ENCODE measurements around the gene TTYH1.

TTYH1 gene

DNA sequence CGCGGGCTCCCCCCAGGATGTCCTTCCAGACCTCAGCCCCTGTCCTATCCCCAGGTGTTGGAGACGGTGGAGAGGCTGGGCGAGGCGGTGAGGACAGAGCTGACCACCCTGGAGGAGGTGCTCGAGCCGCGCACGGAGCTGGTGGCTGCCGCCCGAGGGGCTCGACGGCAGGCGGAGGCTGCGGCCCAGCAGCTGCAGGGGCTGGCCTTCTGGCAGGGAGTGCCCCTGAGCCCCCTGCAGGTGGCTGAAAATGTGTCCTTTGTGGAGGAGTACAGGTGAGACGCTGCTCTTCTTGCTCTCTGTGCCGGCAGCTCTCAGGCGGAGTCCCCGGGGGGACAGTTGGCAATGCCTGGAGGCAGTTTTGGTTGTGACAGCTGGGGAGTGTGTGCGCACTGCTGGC is 6.9 kb downstream of the TTYH1 start:
- DNase-seq (ENCODE audit: low read depth, low spot score), result peak; percentile 74

DNA sequence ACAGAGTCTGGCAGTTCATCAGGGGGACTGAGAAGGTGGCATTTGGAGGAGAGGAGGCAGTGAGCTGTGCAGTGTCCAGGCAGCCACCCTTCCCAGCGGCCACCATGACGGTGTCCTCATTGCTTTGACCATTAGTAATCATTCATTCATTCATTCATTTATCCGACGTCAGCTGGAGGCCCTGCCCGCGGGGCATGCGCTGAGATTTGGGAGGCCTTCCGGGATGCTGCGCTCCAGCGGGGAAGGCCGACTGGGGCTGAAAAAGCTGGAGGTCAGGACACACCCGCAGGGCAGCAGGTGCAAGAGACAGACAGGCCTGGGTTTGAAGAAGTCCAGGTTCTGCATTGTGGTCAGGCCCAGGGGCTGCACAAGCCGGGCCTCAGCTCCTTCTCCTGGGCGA is 8.9 kb downstream of the TTYH1 start:
- DNase-seq (ENCODE audit: low read depth, low spot score), result peak; percentile 16

DNA sequence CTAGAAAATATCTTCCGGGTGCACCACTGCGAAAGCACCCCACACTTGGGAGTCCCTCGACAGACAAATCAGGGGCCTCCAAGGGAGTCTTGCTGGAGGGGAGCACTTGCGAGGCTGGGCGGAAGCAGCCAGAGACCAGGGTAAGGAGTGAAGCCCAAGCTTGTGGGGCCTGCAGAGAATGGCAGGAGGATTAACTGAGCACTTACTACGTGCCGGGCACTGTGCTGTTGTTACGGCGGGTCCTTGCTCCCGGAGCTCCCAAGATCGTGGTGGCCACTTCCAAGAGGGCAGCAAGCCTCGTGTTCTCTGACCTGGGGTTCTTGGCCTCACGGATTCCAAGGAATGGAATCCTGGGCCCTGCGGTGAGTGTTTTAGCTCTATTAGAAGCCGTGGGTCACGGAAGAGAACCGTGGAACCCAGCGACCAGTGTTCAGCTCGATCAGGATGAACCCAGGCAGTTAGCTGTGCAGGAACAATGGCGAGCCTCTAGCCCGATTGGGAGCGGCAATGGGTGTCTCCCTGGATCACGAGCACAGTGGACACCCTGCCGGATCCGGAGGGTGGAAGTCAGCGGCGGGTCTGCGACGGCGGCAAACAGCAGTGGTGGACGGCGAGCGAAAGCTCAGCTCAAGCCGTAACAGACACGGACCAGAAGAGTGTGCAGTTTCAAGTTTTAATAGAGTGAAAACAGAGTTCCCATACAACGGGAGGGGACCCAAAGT is 9.6 kb downstream of the TTYH1 start:
- DNase-seq (ENCODE audit: low read depth, low spot score), result no peak

DNA sequence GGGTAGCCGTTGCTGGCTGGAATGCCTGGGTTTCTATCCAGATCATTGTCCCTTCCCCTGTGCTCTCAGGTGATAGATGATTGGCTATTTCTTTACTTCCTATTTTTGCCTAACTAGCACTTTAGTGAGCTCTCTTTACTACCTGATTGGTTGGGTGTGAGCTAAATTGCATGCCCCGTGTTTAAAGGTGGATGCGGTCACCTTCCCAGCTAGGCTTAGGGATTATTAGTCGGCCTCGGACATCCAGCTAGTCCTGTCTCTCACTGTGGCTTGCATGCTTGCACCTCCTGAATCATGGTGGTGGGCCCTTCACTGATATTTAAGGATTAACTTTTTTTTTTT is 10.1 kb downstream of the TTYH1 start:
- no peak for DNase-seq (ENCODE audit: low read depth, low spot score)

DNA sequence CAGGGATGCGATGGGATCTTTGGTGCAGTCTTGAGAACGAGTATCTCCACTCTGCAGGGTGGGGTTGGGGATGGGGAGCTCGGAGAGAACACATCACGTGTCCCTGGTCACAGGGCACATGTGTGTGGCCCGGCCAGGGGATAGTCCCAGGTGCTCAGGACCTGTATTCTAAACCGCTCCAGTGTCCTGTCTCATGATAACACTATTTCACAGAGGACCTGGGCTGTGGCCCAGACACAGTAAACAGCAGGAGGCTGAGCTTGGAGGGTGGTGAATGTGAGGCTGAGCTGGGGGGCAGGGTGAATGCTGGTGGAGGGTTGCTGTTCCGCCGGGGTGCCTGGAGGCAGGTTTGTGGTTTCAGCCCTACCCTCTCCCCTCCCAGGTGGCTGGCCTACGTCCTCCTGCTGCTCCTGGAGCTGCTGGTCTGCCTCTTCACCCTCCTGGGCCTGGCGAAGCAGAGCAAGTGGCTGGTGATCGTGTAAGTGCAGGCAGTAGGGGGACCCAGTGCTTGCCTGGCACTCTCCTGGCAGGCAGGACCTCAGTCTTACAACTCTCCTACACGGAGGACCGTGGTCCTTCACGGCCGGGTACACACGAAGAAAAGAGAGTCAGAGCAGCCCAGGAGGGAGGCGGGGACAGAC is 11.1 kb downstream of the TTYH1 start:
- peak; percentile 81 for DNase-seq (ENCODE audit: low read depth, low spot score)

DNA sequence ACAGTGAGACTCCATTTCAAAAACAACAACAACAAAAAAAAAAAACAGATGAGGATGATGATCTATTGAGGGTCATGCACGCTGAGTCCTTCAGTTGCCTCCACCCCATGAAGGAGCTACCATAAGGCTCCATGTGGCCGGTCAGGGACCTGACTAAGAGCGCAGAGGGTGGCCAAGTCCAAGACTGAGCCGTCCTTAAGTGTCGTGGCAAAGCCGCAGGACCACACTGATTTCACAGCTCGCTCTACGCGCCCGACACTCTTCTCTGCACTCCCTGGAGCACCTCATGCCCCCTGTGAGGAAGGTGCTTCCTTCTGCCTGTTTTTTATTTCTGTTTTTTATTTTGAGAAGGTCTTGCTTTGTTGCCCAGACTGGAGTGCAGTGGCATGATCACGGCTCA is 12.3 kb downstream of the TTYH1 start:
- no peak for DNase-seq (ENCODE audit: low read depth, low spot score)

DNA sequence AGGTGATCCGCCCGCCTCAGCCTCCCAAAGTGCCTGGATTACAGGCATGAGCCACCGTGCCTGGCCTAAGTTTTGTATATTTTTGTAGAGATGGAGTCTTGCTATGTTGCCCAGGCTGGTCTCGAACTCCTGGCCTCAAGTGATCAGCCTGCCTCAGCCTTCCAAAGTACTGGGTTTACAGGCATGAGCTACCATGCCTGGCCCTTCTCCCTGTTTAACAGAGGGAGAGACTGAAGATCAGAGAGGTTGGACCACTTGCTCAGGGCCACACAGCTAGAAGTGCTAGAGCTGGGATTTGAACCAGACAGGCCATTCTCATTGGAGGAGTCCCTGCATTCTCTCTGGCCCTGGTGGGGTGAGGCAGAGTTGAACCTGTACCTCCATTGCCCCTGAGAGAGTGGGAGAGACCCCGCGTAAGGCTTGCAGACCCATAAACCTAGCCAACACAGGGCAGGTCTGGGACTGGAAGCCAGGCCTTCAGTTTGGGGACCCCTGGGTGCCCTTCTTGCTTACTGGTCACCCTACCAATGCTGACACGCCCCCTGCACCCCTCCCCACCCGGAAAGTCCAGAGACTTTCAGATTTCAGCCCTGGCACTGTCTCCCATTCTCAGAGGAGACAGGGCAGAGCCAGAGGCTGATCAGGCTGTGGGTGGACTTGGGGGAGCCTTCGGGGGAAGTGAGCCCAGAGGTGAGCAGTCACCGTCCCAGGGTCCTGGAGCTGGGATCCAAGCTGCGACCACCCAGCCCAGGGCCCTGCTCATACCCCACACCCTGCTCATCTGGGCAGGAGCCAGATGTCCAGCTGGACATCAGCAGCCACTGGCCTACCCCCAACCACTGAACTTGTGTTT is 13.3 kb downstream of the TTYH1 start:
- DNase-seq (ENCODE audit: low read depth, low spot score), result no peak

DNA sequence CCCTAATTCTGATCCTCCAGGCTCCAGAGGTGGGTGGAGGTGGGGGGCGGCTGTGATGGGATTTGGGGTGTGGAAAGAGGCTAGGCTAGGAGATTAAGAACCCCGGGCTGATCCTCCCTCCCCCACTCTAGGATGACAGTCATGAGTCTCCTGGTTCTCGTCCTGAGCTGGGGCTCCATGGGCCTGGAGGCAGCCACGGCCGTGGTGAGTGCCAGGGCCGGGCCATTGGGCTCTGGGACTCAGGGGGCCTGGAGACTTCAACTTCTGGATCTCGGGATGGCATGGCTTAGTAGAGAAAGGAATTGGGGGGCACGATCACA is 13.9 kb downstream of the TTYH1 start:
- no peak for DNase-seq (ENCODE audit: low read depth, low spot score)

DNA sequence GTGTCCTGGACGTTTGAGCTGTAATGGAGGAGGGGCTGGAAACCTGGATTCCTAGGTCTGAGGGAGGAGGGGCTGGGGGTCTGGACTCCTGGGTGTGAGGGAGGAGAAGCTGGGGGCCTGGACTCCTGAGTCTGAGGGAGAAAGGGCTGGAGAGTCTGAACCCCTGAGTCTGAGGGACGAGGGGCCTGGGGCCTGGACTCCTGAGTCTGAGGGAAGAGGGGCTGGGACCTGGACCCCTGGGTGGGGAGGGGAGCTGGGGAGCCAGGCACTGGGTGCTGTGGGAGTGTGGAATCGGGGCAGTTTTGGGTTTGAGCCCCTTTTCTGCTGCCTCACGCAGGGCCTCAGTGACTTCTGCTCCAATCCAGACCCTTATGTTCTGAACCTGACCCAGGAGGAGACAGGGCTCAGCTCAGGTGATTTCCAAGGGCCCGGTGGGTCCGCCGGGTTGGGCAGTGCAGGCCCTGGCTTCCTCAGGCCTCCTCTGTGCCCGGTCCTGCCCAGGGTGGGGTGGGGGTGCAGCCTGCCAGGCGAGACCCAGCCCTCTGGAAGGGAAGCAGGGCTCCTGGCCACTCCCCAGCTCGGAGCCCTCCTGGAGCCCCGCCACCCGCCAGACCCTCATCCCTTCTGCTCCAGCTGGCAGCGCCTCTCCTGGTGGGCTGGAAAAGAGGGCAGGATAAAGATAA is 14.4 kb downstream of the TTYH1 start:
- DNase-seq (ENCODE audit: low read depth, low spot score), result no peak

DNA sequence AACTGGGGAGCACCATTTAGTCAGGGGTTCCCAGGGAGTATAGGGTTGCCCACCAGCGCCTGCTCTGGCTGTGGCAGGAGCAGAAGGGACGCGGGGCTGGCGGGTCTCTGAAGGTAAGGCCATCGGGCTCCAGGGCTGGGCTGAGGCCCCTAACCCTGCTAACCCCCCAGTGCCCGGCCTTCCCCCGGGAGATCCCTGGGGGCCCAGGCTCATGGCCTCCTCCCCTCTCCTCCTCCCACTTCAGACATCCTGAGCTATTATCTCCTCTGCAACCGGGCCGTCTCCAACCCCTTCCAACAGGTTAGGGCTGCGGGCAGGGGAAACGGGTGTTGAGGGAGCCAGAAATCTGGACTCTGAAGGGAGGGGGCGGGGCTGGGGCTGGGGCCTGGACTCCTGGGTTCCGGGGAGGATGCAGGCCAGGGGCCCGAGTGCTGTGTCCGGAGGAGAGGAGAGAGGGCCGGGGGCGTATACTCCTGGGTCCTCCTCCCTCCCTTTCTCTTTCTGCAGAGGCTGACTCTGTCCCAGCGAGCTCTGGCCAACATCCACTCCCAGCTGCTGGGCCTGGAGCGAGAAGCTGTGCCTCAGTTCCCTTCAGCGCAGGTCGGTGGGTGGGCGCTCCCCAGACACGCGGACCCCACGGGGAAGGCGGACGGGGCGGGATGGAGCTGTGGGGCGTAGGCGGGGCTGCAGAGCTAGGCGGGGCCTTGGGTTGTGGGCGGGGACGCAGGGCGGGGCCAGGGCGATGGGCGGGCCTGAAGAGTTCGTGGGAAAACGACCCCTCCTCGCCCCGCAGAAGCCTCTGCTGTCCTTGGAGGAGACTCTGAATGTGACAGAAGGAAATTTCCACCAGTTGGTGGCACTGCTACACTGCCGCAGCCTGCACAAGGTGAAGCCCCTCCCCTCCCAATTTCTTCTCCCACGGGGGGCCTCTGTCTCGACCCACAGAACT is 15.3 kb downstream of the TTYH1 start:
- peak; percentile 80 for DNase-seq (ENCODE audit: low read depth, low spot score)

DNA sequence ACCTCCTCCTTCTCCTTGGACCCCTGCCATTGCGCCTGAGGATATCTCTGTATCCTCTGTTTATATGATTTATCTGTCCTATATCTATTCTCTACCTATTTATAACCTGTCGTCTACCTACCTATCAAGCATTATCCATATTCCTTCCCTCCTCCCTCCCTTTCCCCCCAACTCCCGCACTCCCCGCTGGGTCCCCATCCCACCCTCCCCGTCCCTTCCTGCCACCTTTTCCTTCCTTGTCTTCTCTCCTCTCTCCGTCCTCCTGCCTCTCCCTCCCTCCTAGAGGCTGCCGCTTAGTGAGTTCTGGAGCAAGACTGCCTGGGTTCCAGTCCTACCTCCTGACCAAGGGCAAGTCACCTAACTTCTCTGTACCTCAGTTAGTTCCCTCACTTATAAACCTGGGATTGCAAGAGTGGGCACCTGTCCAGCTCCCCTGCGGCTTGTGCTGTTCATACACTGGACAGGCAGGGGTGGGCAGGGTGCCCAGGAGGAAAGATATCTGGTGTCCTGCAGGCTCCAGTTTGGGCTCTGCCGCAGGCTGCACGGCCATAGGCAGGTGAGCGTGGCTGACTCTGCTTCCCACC is 16.1 kb downstream of the TTYH1 start:
- DNase-seq (ENCODE audit: low read depth, low spot score), result no peak

DNA sequence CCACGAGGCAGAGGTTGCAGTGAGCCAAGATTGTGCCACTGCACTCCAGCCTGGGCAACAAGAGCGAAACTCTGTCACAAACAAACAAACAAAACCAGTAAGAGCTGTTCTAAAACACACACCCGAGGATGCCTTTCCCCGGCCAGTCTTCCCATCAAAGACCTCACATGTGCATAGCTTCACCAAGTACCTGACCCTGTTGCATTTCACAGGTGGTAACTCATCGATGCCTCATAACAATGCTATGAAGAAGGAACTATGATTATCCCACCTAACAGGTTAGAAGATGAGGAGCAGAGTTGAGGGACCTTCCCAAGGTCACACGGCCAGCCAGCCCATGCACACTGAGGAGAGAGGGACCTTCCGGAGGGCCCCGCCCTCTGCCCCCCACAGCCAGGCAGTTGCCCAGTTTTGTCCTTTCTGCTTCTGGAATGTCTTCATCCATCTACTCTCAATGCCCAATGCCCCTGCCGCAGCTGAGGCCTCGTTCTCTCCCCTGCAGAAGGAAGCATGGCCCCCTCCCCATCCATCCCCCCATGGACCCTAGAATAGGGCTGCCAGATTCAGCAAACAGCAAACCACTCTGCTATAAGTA is 17.0 kb downstream of the TTYH1 start:
- no peak for DNase-seq (ENCODE audit: low read depth, low spot score)

DNA sequence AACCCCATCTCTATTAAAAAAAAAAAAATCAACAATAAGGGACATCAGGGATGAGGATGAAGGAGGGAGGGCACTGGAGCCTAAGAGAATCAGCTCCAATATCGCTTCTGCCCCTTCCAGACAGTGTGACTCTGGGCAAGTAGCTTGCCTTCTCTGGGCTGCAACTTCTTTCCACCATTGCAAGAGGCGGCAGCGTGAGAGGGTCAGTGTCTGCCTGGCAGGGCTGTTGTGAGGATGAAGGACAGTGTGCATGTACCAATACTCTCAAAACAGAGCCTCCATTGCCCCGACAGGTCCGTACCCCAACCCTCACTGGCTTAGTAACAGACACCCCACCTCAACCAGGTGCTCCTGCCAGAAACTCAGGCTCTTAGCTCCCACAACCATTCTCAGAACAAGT is 18.4 kb downstream of the TTYH1 start:
- DNase-seq (ENCODE audit: low read depth, low spot score), result no peak

DNA sequence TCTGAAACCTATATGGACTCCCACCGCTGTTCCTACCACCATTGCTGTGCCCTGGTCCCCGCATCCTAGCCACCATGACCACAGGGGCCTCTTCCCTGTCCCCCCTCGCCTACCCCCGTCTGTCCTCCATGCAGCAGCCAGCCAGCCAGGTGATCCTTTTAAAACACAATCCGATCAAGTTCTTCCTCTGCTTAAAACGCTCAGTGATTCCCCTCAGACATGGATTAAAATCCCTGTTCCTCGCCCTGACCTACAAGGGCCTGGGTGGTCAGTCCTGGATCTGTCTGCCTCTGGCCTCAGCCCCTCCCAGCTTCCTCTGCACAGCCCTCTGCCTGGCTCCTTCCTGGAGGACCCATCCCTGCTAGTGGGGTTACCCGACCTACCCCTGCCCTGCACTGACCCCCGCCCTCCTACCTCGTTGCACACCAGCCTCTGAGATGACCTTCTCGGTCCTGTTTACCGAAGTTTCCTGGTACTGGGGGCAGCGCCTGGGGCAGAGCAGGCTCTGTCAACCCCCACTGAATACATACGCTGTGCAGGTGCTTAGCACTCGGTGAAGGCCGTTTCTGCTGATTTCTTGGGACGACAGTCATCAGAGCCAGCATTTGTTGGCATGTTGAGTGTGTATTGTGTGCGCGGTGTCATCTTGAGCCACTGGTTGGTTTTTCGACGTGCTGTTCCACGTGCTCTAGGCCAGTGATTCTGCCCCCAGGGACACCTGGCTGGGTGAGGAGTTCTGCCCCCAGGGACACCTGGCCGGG is 19.0 kb downstream of the TTYH1 start:
- DNase-seq (ENCODE audit: low read depth, low spot score), result no peak

DNA sequence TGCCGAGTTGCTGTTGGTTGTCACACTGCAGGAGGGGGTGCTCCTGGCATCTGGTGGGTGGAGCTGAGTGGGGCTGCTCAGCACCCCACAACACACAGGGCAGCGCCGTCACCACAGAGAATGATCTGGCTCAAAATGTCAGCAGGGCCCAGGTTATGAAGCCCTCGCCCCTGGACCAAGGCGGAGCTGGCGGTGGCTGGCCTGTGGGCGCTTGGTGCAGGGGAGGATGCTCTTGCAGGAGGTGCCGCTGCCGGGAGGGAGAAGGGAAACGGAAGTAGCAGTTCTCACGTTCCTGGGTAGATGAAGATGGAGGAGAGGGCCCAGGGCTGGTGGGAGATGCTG is 19.6 kb downstream of the TTYH1 start:
- no peak for DNase-seq (ENCODE audit: low read depth, low spot score)

DNA sequence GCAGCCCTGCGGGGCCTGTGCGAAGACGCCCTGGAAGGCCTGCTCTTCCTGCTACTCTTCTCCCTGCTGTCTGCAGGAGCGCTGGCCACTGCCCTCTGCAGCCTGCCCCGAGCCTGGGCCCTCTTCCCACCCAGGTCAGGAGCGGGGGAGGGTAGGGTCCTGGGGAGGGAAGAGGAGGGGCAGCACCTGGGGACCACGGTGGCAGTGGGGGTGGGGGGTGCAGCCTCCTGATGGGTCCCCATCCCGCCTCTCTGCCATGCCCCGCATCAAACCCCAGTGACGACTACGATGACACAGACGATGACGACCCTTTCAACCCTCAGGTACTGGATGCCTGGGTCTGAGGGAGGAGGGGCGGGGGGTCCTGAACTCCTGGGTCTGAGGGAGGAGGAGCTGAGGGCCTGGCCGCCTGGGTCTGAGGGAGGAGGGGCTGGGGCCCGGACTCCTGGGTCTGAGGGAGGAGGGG is 20.3 kb downstream of the TTYH1 start:
- no peak for DNase-seq (ENCODE audit: low read depth, low spot score)

DNA sequence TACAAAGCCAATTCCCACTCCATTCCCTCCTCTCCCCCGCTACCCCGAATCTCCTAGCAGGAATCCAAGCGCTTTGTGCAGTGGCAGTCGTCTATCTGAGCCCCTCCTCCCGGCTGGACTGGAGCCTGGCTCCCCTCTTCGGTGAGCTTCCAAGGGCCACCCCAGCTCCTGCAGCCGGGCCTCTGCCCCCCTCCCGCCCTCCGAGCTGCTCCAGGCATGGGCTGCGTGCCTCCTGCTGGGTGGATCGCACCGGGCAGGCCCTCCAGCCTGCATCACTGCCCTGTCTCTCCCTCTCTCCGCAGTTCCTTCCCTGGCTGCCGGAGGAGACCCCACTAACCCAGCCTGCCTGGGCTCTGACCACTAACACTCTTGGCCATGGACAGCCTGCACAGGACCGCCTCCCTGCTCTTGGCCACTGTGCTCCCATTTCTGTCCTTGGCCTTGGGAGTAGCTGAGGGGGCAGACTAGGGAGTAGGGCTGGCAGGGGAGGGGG is 20.8 kb downstream of the TTYH1 start:
- no peak for DNase-seq (ENCODE audit: low read depth, low spot score)

DNA sequence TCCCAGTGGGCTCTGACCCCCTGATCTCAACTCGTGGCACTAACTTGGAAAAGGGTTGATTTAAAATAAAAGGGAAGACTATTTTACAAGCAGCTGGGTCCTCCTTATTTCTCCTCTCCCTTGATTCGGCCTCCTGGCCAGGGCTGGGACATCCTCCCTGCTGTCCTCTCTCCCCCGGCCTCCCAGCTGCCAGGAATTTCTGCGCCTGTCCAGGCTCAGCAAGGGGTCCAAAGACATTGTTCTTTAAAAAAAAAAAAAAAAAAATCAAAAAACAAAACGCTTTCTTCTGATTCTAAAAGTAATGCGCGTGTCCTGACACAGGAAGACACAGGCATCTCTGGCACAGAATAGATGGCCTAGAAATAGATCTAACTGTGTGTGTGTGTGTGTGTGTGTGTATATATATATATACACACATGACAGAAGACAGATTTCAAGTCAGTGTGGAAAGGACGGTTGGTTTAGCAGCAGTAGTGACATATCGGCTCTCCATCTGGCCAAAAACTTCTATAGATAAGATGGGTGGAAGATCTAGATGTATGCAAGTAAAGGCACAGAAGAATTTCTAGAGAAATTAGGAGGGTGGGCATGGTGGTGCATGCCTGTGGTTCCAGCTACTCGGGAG is 21.5 kb downstream of the TTYH1 start:
- DNase-seq (ENCODE audit: low read depth, low spot score), result no peak
